HepG2 (cell line): Measurements from ENCODE around the gene BHLHE23. TPM values are rescaled to one million over a fixed set of nuclear protein-coding genes. Genes with fewer than 3 reads are reported as not detected.

Source experiments
- ATAC-seq: fragments of 200-7000 bp; cut with Tn5 transposase; 3 replicates; pipeline ENCODE4 v1.9.1; 2020; ENCODE audit warnings: mild to moderate bottlenecking, moderate library complexity
- BruUV-seq: library from RNA; stranded (reverse); fragments of 400-500 nt; replicated peaks from 2 replicates; lab custom pipeline; 2021; lab: Mats Ljungman, UMichigan
- CTCF ChIA-PET: fragments of 300-600 bp; formaldehyde crosslinking; extraction: SDS; loops from one replicate; lab custom pipeline; 2021; ENCODE audit warnings: low total read pairs, inconsistent platforms, low intra/inter-chr PET ratio; lab: Yijun Ruan, JAX
- POLR2A ChIA-PET: fragments of 350-600 bp; sonication (Branson Sonifier 250); formaldehyde crosslinking; loops from one replicate; lab custom pipeline; 2020; ENCODE audit warnings: antibody characterized with exemption, inconsistent platforms; lab: Yijun Ruan, JAX
- DNase-seq: peaks from one replicate; pipeline ENCODE4 v3.0.0-alpha.2; 2015; ENCODE audit warnings: low spot score
- FAIRE-seq: peaks from 3 replicates; lab custom pipeline; 2011; peaks lifted over from hg19 to GRCh38; lab: Jason Lieb, UNC
- H2AFZ ChIP-seq: one replicate; pipeline ENCODE4 v1.6.1; 2011; ENCODE audit warnings: low read length, inconsistent platforms
- H3K27ac ChIP-seq: fragments of 300-600 bp; 3 replicates; pipeline ENCODE4 v1.8.0; 2011; ENCODE audit warnings: mixed run types, mild to moderate bottlenecking, mixed read lengths, low read length, inconsistent platforms; ENCODE audit not compliant: insufficient read depth; ENCODE audit errors: extremely low read length
- H3K27me3 ChIP-seq, 2 experiments: fragments of 200-600 bp in 1 of 2; 2 replicates in 1 of 2; 3 replicates in 1 of 2; pipeline versions ENCODE4 v1.6.0 to v1.8.0; 2011; ENCODE audit warnings: low read length in 2 of 2, mild to moderate bottlenecking in 2 of 2, moderate library complexity in 2 of 2, inconsistent platforms in 1 of 2; ENCODE audit not compliant: insufficient read depth in 2 of 2, control insufficient read depth in 1 of 2
- H3K36me3 ChIP-seq, 2 experiments: fragments of 200-600 bp in 1 of 2; replicated peaks in 1 of 2; 2 replicates in 1 of 2; 3 replicates in 1 of 2; pipeline versions ENCODE4 v1.5.1 to v1.8.0; 2011; ENCODE audit warnings: low read length in 2 of 2, inconsistent platforms in 1 of 2; ENCODE audit not compliant: insufficient read depth in 2 of 2, control insufficient read depth in 1 of 2
- H3K4me1 ChIP-seq: 2 replicates; pipeline ENCODE4 v1.5.1; 2012; ENCODE audit warnings: low read length, inconsistent platforms; ENCODE audit not compliant: insufficient read depth
- H3K4me2 ChIP-seq: 2 replicates; pipeline ENCODE4 v1.6.0; 2011; ENCODE audit warnings: low read depth, low read length, inconsistent platforms
- H3K4me3 ChIP-seq, 3 experiments: fragments of 200-600 bp in 1 of 3; sonication (generic), shearing (Covaris generic) in 1 of 3; replicated peaks in 1 of 3; 2 replicates each; pipeline ENCODE4 v1.5.1; 2011 to 2016; ENCODE audit warnings: low read length in 3 of 3, inconsistent platforms in 2 of 3, low read depth in 2 of 3, mild to moderate bottlenecking in 2 of 3, control low read depth in 1 of 3, mixed read lengths in 1 of 3; ENCODE audit not compliant: insufficient read depth in 1 of 3
- H3K79me2 ChIP-seq: one replicate; pipeline ENCODE4 v1.6.1; 2011; ENCODE audit warnings: low read length, inconsistent platforms; ENCODE audit not compliant: insufficient read depth
- H3K9ac ChIP-seq: 2 replicates; pipeline ENCODE4 v1.6.0; 2011; ENCODE audit warnings: mild to moderate bottlenecking, low read depth, low read length, inconsistent platforms; ENCODE audit not compliant: insufficient read depth
- H3K9me3 ChIP-seq: 2 replicates; pipeline ENCODE4 v1.5.1; 2012; ENCODE audit warnings: mild to moderate bottlenecking, low read length
- H4K20me1 ChIP-seq: 2 replicates; pipeline ENCODE4 v1.6.0; 2011; ENCODE audit warnings: inconsistent platforms, mild to moderate bottlenecking, low read length, moderate library complexity; ENCODE audit not compliant: insufficient read depth
- EZH2 ChIP-seq: conservative IDR thresholded peaks from 2 replicates; pipeline ENCODE4 v1.6.1; 2012; ENCODE audit warnings: mild to moderate bottlenecking, low read depth, low read length, moderate library complexity
- JUND ChIP-seq: sonication (generic); formaldehyde crosslinking; IDR thresholded peaks from 2 replicates; pipeline ENCODE4 v1.8.0; 2022; ENCODE audit warnings: mild to moderate bottlenecking, missing genetic modification reagents
- KDM2A ChIP-seq: sonication (generic); formaldehyde crosslinking; IDR thresholded peaks from 2 replicates; pipeline ENCODE4 v1.4.0; 2020; ENCODE audit warnings: low read depth, missing genetic modification reagents, borderline replicate concordance
- NFKB2 ChIP-seq: sonication (generic); formaldehyde crosslinking; IDR thresholded peaks from 2 replicates; pipeline ENCODE4 v1.4.0; 2020; ENCODE audit warnings: missing genetic modification reagents, borderline replicate concordance
- NFYC ChIP-seq: IDR thresholded peaks from 2 replicates; pipeline ENCODE4 v1.6.1; 2016; ENCODE audit warnings: missing genetic modification reagents, missing compliant biosample characterization
- ZFP36L1 ChIP-seq: sonication (generic); formaldehyde crosslinking; IDR thresholded peaks from 2 replicates; pipeline ENCODE4 v1.8.0; 2022; ENCODE audit warnings: mild to moderate bottlenecking, missing genetic modification reagents, moderate library complexity
- ZHX1 ChIP-seq: sonication (generic); formaldehyde crosslinking; IDR thresholded peaks from 2 replicates; pipeline ENCODE4 v1.8.1; 2022; ENCODE audit warnings: low read depth, mild to moderate bottlenecking, missing genetic modification reagents
- ZNF34 ChIP-seq: sonication (generic); formaldehyde crosslinking; IDR thresholded peaks from 2 replicates; pipeline ENCODE4 v1.4.0; 2020; ENCODE audit warnings: mild to moderate bottlenecking, missing genetic modification reagents, borderline replicate concordance
- ZNF609 ChIP-seq: sonication (generic); formaldehyde crosslinking; IDR thresholded peaks from 2 replicates; pipeline ENCODE4 v1.4.0; 2020; ENCODE audit warnings: mild to moderate bottlenecking, missing genetic modification reagents, borderline replicate concordance
- ZSCAN21 ChIP-seq: sonication (generic); formaldehyde crosslinking; IDR thresholded peaks from 2 replicates; pipeline ENCODE4 v1.8.0; 2022; ENCODE audit warnings: mild to moderate bottlenecking, missing genetic modification reagents, moderate library complexity, borderline replicate concordance
- WGBS: methylation state at CpG from one replicate; pipeline ENCODE4 v1.1.6; 2017; ENCODE audit warnings: low lambda C conversion rate; 5-methylcytosine and 5-hydroxymethylcytosine counted together
- in situ Hi-C: cut with HindIII; loops from 2 replicates; pipeline ENCODE4 v1.10.0; 2017; ENCODE audit warnings: low pct_unique_long_range_greater_than_20kb; ENCODE audit not compliant: extremely low pct_ligation_motif_present
- intact Hi-C: fragments of 100-400 bp; cut with micrococcal nuclease; formaldehyde crosslinking; loops from one replicate; pipeline ENCODE4 v1.10.0; 2022; ENCODE audit not compliant: unreplicated experiment
- polyA plus RNA-seq, 8 experiments: library from polyadenylated mRNA; depleted of rRNA in 3 of 8; stranded (reverse) in 7 of 8; unstranded in 1 of 8; fragments of >200 nt; fragmentation: Illumina TruSeq in 4 of 8; extraction: Trizol in 4 of 8; gene quantifications; 2 replicates each; pipeline versions ENCODE4 v1.2.1 to v1.2.3, GENCODE V29; 2011 to 2016; ENCODE audit warnings: low read depth in 4 of 8, missing spikeins in 1 of 8, mixed read lengths in 1 of 8; ENCODE audit not compliant: insufficient read depth in 1 of 8
- total RNA-seq, 5 experiments: library from RNA; depleted of rRNA; stranded (reverse); fragments of >200 nt; fragmentation: Illumina TruSeq; extraction: Trizol; gene quantifications; 2 replicates each; pipeline ENCODE4 v1.2.3, GENCODE V29; 2016; ENCODE audit warnings: low read depth in 1 of 5
- TF ChIP-seq, protein P1 (sequence below): sonication (generic); formaldehyde crosslinking; IDR thresholded peaks from 2 replicates; pipeline ENCODE4 v1.5.1; 2020; ENCODE audit warnings: mild to moderate bottlenecking, missing genetic modification reagents, borderline replicate concordance

The BHLHE23 gene
- total and polyA plus RNA-seq, 2 of the 13 experiments (the other 11 are each of a cell fraction or from before 2014, with no cell fraction given), result not detected

- Histone ChIP-seq H3K4me3 (no peak overlapping the region), H3K27ac (no peak overlapping the region), H3K9ac (no peak overlapping the region), H3K4me1 (no peaks in the 10 kb centered on the region), H3K36me3 (no peaks in the 10 kb centered on the region), H2AFZ (no peak overlapping the region), H4K20me1 (no peaks in the 10 kb centered on the region; the same call in 1 of the 2 replicates), H3K9me3 (no peaks in the 10 kb centered on the region), H3K79me2 (no peaks in the 10 kb centered on the region), H3K27me3 (peaks cover 36 to 86% of the 10 kb centered on the region in 2 experiments), H3K4me2 (no peak overlapping the region)
- ChIA-PET CTCF (no interaction called here), POLR2A (no interaction called here)
- BruUV-seq, result no TSS peak
- ATAC-seq (peak; percentile 14; the same call in 2 of the 3 replicates), DNase-seq (no peak), FAIRE-seq (no peak)
- intact Hi-C loops (no loop called here), in situ Hi-C loops (no loop called here)
- WGBS, result 11% methylated on average over 19 of the region's 19 CpGs
- TF ChIP-seq, protein P1, sequence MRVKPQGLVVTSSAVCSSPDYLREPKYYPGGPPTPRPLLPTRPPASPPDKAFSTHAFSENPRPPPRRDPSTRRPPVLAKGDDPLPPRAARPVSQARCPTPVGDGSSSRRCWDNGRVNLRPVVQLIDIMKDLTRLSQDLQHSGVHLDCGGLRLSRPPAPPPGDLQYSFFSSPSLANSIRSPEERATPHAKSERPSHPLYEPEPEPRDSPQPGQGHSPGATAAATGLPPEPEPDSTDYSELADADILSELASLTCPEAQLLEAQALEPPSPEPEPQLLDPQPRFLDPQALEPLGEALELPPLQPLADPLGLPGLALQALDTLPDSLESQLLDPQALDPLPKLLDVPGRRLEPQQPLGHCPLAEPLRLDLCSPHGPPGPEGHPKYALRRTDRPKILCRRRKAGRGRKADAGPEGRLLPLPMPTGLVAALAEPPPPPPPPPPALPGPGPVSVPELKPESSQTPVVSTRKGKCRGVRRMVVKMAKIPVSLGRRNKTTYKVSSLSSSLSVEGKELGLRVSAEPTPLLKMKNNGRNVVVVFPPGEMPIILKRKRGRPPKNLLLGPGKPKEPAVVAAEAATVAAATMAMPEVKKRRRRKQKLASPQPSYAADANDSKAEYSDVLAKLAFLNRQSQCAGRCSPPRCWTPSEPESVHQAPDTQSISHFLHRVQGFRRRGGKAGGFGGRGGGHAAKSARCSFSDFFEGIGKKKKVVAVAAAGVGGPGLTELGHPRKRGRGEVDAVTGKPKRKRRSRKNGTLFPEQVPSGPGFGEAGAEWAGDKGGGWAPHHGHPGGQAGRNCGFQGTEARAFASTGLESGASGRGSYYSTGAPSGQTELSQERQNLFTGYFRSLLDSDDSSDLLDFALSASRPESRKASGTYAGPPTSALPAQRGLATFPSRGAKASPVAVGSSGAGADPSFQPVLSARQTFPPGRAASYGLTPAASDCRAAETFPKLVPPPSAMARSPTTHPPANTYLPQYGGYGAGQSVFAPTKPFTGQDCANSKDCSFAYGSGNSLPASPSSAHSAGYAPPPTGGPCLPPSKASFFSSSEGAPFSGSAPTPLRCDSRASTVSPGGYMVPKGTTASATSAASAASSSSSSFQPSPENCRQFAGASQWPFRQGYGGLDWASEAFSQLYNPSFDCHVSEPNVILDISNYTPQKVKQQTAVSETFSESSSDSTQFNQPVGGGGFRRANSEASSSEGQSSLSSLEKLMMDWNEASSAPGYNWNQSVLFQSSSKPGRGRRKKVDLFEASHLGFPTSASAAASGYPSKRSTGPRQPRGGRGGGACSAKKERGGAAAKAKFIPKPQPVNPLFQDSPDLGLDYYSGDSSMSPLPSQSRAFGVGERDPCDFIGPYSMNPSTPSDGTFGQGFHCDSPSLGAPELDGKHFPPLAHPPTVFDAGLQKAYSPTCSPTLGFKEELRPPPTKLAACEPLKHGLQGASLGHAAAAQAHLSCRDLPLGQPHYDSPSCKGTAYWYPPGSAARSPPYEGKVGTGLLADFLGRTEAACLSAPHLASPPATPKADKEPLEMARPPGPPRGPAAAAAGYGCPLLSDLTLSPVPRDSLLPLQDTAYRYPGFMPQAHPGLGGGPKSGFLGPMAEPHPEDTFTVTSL (CRISPR knock-in tag), result no peak
- TF ChIP-seq ZNF34 (CRISPR knock-in tag) (no peak), KDM2A (no peak), NFYC (CRISPR knock-in tag) (no peak), ZSCAN21 (no peak), NFKB2 (CRISPR knock-in tag) (no peak), JUND (CRISPR knock-in tag) (no peak), ZFP36L1 (CRISPR knock-in tag) (no peak), ZNF609 (CRISPR knock-in tag) (no peak), ZHX1 (CRISPR knock-in tag) (no peak), EZH2 (peak; percentile 86; the same call in 1 of the 2 replicates)
These were observed 29.5 kb upstream of the BHLHE23 start for GRCh38 chr20:63036291-63036690.
